DND-41 (cell line): ENCODE data around the gene ARHGAP45.

Experiments
- ATAC-seq: fragments of 200-7000 bp; cut with Tn5 transposase; 3 replicates; pipeline ENCODE4 v1.9.1; 2021; ENCODE audit warnings: low read depth; ENCODE audit not compliant: insufficient read depth
- DNase-seq: peaks from one replicate; pipeline ENCODE4 v3.0.0-alpha.2; 2020
- H2AFZ ChIP-seq: 2 replicates; pipeline ENCODE4 v1.6.0; 2012; ENCODE audit warnings: low read depth, low read length
- H3K27ac ChIP-seq: 2 replicates; pipeline ENCODE4 v1.5.1; 2012; ENCODE audit warnings: low read length, inconsistent platforms
- H3K27me3 ChIP-seq: fragments of 200-600 bp; sonication (generic); 2 replicates; pipeline ENCODE4 v1.6.0; 2012; ENCODE audit warnings: low read length, mild to moderate bottlenecking, inconsistent platforms; ENCODE audit not compliant: insufficient read depth, poor library complexity
- H3K36me3 ChIP-seq: 2 replicates; pipeline ENCODE4 v1.5.1; 2012; ENCODE audit warnings: low read length, inconsistent platforms; ENCODE audit not compliant: insufficient read depth
- H3K4me1 ChIP-seq: 2 replicates; pipeline ENCODE4 v1.5.1; 2012; ENCODE audit warnings: mild to moderate bottlenecking, low read length; ENCODE audit not compliant: insufficient read depth
- H3K4me2 ChIP-seq: 2 replicates; pipeline ENCODE4 v1.6.0; 2012; ENCODE audit warnings: mild to moderate bottlenecking, moderate library complexity, low read length, inconsistent platforms; ENCODE audit not compliant: insufficient read depth
- H3K4me3 ChIP-seq, 2 experiments: fragments of 200-600 bp in 1 of 2; shearing (Covaris generic) in 1 of 2; 2 replicates each; pipeline ENCODE4 v1.5.1; 2012 to 2016; ENCODE audit warnings: inconsistent platforms in 2 of 2, low read length in 2 of 2, mild to moderate bottlenecking in 2 of 2, low read depth in 1 of 2, moderate library complexity in 1 of 2
- H3K79me2 ChIP-seq: 2 replicates; pipeline ENCODE4 v1.6.0; 2012; ENCODE audit warnings: low read length, inconsistent platforms; ENCODE audit not compliant: insufficient read depth
- H3K9ac ChIP-seq: 2 replicates; pipeline ENCODE4 v1.6.0; 2012; ENCODE audit warnings: low read depth, mild to moderate bottlenecking, inconsistent platforms, low read length, moderate library complexity
- H3K9me3 ChIP-seq: 2 replicates; pipeline ENCODE4 v1.5.1; 2012; ENCODE audit warnings: low read length, moderate library complexity, mild to moderate bottlenecking, inconsistent platforms; ENCODE audit not compliant: insufficient read depth, severe bottlenecking
- H4K20me1 ChIP-seq: 2 replicates; pipeline ENCODE4 v1.6.0; 2012; ENCODE audit warnings: low read length; ENCODE audit not compliant: insufficient read depth
- EZH2 ChIP-seq: IDR thresholded peaks from 3 replicates; pipeline ENCODE4 v1.6.1; 2012; ENCODE audit warnings: borderline replicate concordance, low read depth, mild to moderate bottlenecking, moderate library complexity, low read length, inconsistent platforms; ENCODE audit not compliant: severe bottlenecking
- TF ChIP-seq, protein P1 (sequence below): IDR thresholded peaks from 2 replicates; pipeline ENCODE4 v1.5.1; 2012; ENCODE audit warnings: borderline replicate concordance, low read length, moderate library complexity, mild to moderate bottlenecking; ENCODE audit not compliant: poor library complexity, severe bottlenecking; ENCODE audit errors: extremely low read depth

The ARHGAP45 gene

DNA sequence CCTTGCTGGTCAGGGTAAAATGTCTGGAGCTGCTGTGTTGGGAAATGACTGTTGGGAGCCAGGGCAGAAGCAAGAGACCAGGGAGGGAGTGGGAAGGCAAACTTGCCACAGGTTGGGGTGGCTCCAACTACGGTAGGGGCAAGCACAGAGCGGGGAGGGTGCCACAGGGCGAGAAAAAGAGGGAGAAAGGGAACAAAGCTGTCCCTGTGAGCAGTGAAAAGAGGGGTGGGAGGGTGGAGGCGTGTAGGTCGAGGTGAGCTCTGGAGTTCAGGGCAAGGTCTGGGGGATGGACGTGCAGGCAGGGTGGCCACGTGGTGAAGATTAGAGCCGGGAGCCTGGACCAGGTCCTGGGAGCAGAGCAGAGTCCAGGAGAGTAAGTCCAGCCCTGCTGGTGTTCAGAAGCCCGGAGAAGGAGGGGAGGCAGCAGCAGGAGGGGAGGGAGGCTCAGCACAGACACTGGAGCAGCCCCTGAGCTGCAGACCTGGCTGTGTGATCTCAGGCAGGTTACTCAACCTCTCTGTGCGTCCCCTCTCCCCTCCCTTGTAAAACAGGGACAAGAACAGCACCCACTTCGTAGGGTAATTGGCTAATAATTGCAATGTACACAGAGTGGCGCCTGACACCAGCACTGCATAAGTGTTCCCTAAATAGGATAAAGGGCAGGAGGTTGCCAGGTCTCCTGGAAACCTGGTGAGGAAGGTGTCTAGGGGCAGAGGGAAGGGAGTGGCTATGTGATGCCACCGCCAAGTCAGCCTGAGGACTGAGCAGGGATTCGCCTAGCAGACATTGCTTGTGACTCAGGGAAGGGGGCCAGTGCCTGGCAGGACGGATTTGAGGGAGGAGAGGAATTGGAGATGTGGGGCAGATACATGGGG, 31.4 kb downstream of the ARHGAP45 start:
- TF ChIP-seq, protein P1, sequence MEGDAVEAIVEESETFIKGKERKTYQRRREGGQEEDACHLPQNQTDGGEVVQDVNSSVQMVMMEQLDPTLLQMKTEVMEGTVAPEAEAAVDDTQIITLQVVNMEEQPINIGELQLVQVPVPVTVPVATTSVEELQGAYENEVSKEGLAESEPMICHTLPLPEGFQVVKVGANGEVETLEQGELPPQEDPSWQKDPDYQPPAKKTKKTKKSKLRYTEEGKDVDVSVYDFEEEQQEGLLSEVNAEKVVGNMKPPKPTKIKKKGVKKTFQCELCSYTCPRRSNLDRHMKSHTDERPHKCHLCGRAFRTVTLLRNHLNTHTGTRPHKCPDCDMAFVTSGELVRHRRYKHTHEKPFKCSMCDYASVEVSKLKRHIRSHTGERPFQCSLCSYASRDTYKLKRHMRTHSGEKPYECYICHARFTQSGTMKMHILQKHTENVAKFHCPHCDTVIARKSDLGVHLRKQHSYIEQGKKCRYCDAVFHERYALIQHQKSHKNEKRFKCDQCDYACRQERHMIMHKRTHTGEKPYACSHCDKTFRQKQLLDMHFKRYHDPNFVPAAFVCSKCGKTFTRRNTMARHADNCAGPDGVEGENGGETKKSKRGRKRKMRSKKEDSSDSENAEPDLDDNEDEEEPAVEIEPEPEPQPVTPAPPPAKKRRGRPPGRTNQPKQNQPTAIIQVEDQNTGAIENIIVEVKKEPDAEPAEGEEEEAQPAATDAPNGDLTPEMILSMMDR, result no peak
- no peak for TF ChIP-seq EZH2
- DNase-seq, result no peak
- H4K20me1 ChIP-seq, result peaks cover 15% of the 10 kb centered on the region
- ATAC-seq, result no peak
- no peak overlapping the region for H3K9ac ChIP-seq
- H3K4me1 ChIP-seq, result peaks cover 43% of the 10 kb centered on the region
- no peaks in the 10 kb centered on the region for H3K27me3 ChIP-seq
- no peak overlapping the region for H3K4me3 ChIP-seq
- H3K36me3 ChIP-seq, result peaks cover 6% of the 10 kb centered on the region
- no peak overlapping the region for H3K4me2 ChIP-seq
- no peak overlapping the region for H3K27ac ChIP-seq
- peaks cover 21% of the 10 kb centered on the region for H3K79me2 ChIP-seq
- H2AFZ ChIP-seq, result no peak overlapping the region
- H3K9me3 ChIP-seq, result no peaks in the 10 kb centered on the region

DNA sequence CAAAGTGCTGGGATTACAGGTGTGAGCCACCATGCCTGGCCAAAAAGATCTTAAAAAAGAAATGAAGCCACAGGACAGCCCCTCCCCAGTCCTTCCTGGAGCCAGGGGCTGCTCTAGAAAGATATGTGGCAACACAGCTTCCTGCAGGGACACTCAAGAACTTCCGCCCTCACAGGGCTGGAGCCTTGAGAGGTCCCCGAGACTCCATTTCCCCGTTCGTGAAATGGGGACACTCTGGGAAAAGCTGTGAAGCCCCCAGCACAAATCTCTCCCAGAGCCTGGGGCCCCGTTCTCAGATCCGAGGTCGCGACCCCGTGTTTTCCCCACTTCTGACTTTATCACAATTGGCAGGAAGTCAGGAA, 34.4 kb downstream of the ARHGAP45 start:
- Histone ChIP-seq H3K9ac (peak overlapping the region; percentile 3; the same call in 1 of the 2 replicates), H4K20me1 (peaks cover 16% of the 10 kb centered on the region), H3K4me3 (no peak overlapping the region), H3K4me2 (no peak overlapping the region), H3K79me2 (peaks cover 25% of the 10 kb centered on the region), H2AFZ (no peak overlapping the region), H3K4me1 (peaks cover 39% of the 10 kb centered on the region), H3K36me3 (peaks cover 15% of the 10 kb centered on the region), H3K27ac (no peak overlapping the region), H3K9me3 (no peaks in the 10 kb centered on the region), H3K27me3 (no peaks in the 10 kb centered on the region)
- DNase-seq (no peak), ATAC-seq (no peak)
- no peak for TF ChIP-seq EZH2
- TF ChIP-seq, protein P1, result no peak

DNA sequence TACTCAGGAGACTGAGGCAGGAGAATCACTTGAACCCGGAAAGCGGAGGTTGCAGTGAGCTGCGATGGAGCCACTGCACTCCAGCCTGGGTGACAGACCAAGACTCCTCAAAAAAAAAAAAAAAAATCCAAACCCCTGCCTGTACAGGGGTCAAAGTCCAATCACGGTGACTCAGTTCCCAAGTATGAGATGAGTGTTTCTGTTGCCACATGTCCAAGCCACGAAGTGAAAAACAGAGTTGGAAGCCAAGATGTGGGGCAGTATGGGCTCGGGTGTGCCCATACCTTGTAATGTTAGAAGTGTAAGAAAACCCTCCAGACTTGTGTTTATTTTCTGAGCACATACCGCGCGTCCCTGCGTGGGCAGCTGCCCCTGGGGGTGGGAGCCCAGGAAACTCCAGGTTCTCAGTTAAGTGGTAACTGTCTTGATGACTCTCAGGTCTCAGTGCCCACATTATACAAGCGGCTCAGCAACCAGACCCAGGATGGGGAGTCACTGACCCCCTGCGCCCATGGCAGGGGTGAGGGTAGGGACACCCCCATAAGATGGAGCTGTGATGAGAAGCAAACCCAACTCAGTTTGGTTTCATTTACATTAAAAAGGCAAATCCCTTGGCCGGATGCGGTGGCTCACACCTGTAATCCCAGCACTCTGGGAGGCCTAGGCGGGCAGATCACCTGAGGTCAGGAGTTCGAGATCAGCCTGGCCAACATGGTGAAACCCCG, 35.6 kb downstream of the ARHGAP45 start:
- Histone ChIP-seq H3K9me3 (no peaks in the 10 kb centered on the region), H3K9ac (peak overlapping the region; percentile 72; the same call in 1 of the 2 replicates), H3K4me2 (peak overlapping the region; percentile 91), H3K36me3 (peaks cover 28% of the 10 kb centered on the region), H3K4me3 (no peak overlapping the region), H4K20me1 (peaks cover 27% of the 10 kb centered on the region), H3K27me3 (no peaks in the 10 kb centered on the region), H3K4me1 (peaks cover 45% of the 10 kb centered on the region), H3K79me2 (peaks cover 29% of the 10 kb centered on the region), H3K27ac (no peak overlapping the region), H2AFZ (no peak overlapping the region)
- TF ChIP-seq EZH2, result no peak
- TF ChIP-seq, protein P1, result no peak
- DNase-seq, result no peak
- ATAC-seq, result no peak
